Activated B cell treated with CpG ODN at 0.5 μM for 24 hours (primary cell): ENCODE measurements around the gene DHRS13. TPM values are rescaled to one million over a fixed set of nuclear protein-coding genes. Genes with fewer than 3 reads are reported as not detected.
"Not testable (repeated sequence)": the region's sequence is repeated elsewhere in the genome, so short reads cannot be mapped to it uniquely, and the experiment has no call there.

ENCODE experiments used
- ATAC-seq: fragments of 200-7000 bp; cut with Tn5 transposase; one replicate; pipeline ENCODE4 v1.10.0; 2021; ENCODE audit warnings: low read depth, mild to moderate bottlenecking, moderate library complexity
- CTCF ChIA-PET: fragments of 350-600 bp; sonication (Branson Sonifier 250); formaldehyde crosslinking; loops from one replicate; lab custom pipeline; 2021; ENCODE audit warnings: antibody characterized with exemption; lab: Charles Lee
- POLR2A ChIA-PET: fragments of 350-600 bp; sonication (Branson Sonifier 250); formaldehyde crosslinking; loops from one replicate; lab custom pipeline; 2021; ENCODE audit warnings: antibody characterized with exemption; lab: Charles Lee
- DNase-seq: peaks from one replicate; pipeline ENCODE4 v3.0.0; 2022
- H3K27ac Mint-ChIP-seq: one replicate; pipeline ENCODE4 v1.8.0; 2020; ENCODE audit warnings: mixed read lengths
- H3K27me3 Mint-ChIP-seq: one replicate; pipeline ENCODE4 v1.8.0; 2021; ENCODE audit warnings: mixed read lengths
- H3K36me3 Mint-ChIP-seq: one replicate; pipeline ENCODE4 v1.8.0; 2021; ENCODE audit warnings: low read depth, mixed read lengths
- H3K4me1 Mint-ChIP-seq: one replicate; pipeline ENCODE4 v1.8.0; 2021; ENCODE audit warnings: mixed read lengths
- H3K4me3 Mint-ChIP-seq: one replicate; pipeline ENCODE4 v1.8.0; 2020; ENCODE audit warnings: mild to moderate bottlenecking, mixed read lengths
- H3K9me3 Mint-ChIP-seq: one replicate; pipeline ENCODE4 v1.8.0; 2020; ENCODE audit warnings: mixed read lengths
- CTCF ChIP-seq: fragments of 200-600 bp; IDR thresholded peaks from one replicate; pipeline ENCODE4 v1.8.0; 2022; ENCODE audit warnings: antibody characterized with exemption, mild to moderate bottlenecking
- intact Hi-C: fragments of 100-400 bp; cut with micrococcal nuclease; formaldehyde crosslinking; loops from one replicate; pipeline ENCODE4 v1.15.1; 2024
- total RNA-seq: library from RNA; stranded (reverse); gene quantifications from 2 replicates; pipeline ENCODE4 v1.2.3, GENCODE V29; 2022

Gene DHRS13
- total RNA-seq, 1 donor from 2014 or later = 39.6 TPM

GRCh38 chr17:28853295-28853694 lies 49.6 kb downstream of the DHRS13 start:
- ATAC-seq = no peak
- CTCF ChIA-PET = no interaction called here
- intact Hi-C loops = no loop called here
- H3K27ac Mint-ChIP-seq = no peak overlapping the region
- no peak for TF ChIP-seq CTCF
- H3K27me3 Mint-ChIP-seq = no peaks in the 10 kb centered on the region
- no peak overlapping the region for H3K4me3 Mint-ChIP-seq
- H3K4me1 Mint-ChIP-seq = peaks cover 25% of the 10 kb centered on the region
- no peak for DNase-seq
- H3K36me3 Mint-ChIP-seq = peaks cover 22% of the 10 kb centered on the region
- no peaks in the 10 kb centered on the region for H3K9me3 Mint-ChIP-seq
- POLR2A ChIA-PET = interaction anchor here (0.7 to 1.2 kb wide), 3 partner anchors 18 to 96 kb away, joined by 4 to 20 read pairs (median 11); no protein-coding TSS in a partner anchor

GRCh38 chr17:28849281-28849680 lies 53.6 kb downstream of the DHRS13 start:
- TF ChIP-seq CTCF = no peak
- ChIA-PET CTCF (interaction anchor here (0.8 to 2.1 kb wide), 6 partner anchors 22 to 66 kb away, joined by 3 to 9 read pairs (median 4); no protein-coding TSS in a partner anchor), POLR2A (interaction anchor here (0.7 to 1.7 kb wide), 4 partner anchors 11 to 89 kb away, joined by 5 to 11 read pairs (median 6); partner anchors contain the start of gene FLOT2)
- intact Hi-C loops = loop anchor here (2.0 kb wide), 1 partner anchor 68 kb away; no protein-coding TSS in a partner anchor
- Mint-ChIP-seq H3K4me3 (no peak overlapping the region), H3K36me3 (no peaks in the 10 kb centered on the region), H3K4me1 (peaks cover 3% of the 10 kb centered on the region), H3K27me3 (no peaks in the 10 kb centered on the region), H3K27ac (no peak overlapping the region), H3K9me3 (no peaks in the 10 kb centered on the region)
- DNase-seq (no peak), ATAC-seq (no peak)

- not testable (repeated sequence) for H3K27ac Mint-ChIP-seq, H3K4me3 Mint-ChIP-seq, H3K4me1 Mint-ChIP-seq, H3K36me3 Mint-ChIP-seq, H3K9me3 Mint-ChIP-seq, H3K27me3 Mint-ChIP-seq
- intact Hi-C loops = loop anchor here (1.0 to 2.0 kb wide), 3 partner anchors 23 to 68 kb away; partner anchors contain the start of gene DHRS13
- CTCF ChIA-PET = interaction anchor here (0.7 to 2.1 kb wide), 5 partner anchors 34 to 101 kb away, joined by 3 to 9 read pairs (median 4); no protein-coding TSS in a partner anchor
- peak; percentile 60 for ATAC-seq
- DNase-seq = peak; percentile 29
- POLR2A ChIA-PET = interaction anchor here (1.7 kb wide), 1 partner anchor 49 kb away, joined by 7 read pairs; the partner anchor contains the start of gene FLOT2
Measured at GRCh38 chr17:28848667-28849066, 54.2 kb downstream of the DHRS13 start.

Other genes starting within 250 kb of the DHRS13 start
- 36.1 and 47.7 TPM in 2 replicates for gene SDF2, start 241.2 kb downstream of the DHRS13 start, total RNA-seq
- gene SUPT6H, start 240.9 kb downstream of the DHRS13 start, total RNA-seq = 77.1 and 92.4 TPM in 2 replicates
- gene PROCA1, start 191.2 kb downstream of the DHRS13 start, total RNA-seq = 9.1 and 11.0 TPM in 2 replicates
- 21.3 and 23.9 TPM in 2 replicates for gene RAB34, start 185.2 kb downstream of the DHRS13 start, total RNA-seq
- 3,189 and 3,657 TPM in 2 replicates for gene RPL23A, start 183.1 kb downstream of the DHRS13 start, total RNA-seq
- 40.7 and 41.0 TPM in 2 replicates for gene TLCD1, start 176.8 kb downstream of the DHRS13 start, total RNA-seq
- gene NEK8, start 174.3 kb downstream of the DHRS13 start, total RNA-seq = 24.8 and 29.7 TPM in 2 replicates
- gene TRAF4, start 159.1 kb downstream of the DHRS13 start, total RNA-seq = 754 and 903 TPM in 2 replicates
- 15.6 and 16.0 TPM in 2 replicates for gene FAM222B, start 60.3 kb downstream of the DHRS13 start, total RNA-seq
- 47.6 and 49.2 TPM in 2 replicates for gene ERAL1, start 48.1 kb downstream of the DHRS13 start, total RNA-seq
- gene FLOT2, start 5.3 kb downstream of the DHRS13 start, total RNA-seq = 303 and 321 TPM in 2 replicates
- 89.2 and 96.5 TPM in 2 replicates for gene PHF12, start 48.4 kb upstream of the DHRS13 start, total RNA-seq
- not detected in 2 replicates for gene SEZ6, start 103.0 kb upstream of the DHRS13 start, total RNA-seq
- gene PIPOX, start 140.1 kb upstream of the DHRS13 start, total RNA-seq = 8.7 and 8.8 TPM in 2 replicates